ENCODE results near the gene FKBP8. TPM values are rescaled to one million over a fixed set of nuclear protein-coding genes. Genes with fewer than 3 reads are reported as not detected.

Gene FKBP8
- total RNA-seq, 2 donors from 2014 or later = 326 to 536 TPM

- DNase-seq (ENCODE audit: low spot score) = no peak
- no peak for TF ChIP-seq POLR2A (IDR thresholded peaks at IDR 0.05)
- no peak for TF ChIP-seq POLR2AphosphoS5 (IDR thresholded peaks at IDR 0.05)
- TF ChIP-seq CTCF (IDR thresholded peaks at IDR 0.05) = no peak
- 69% methylated on average over 20 of the region's 20 CpGs for WGBS
- Histone ChIP-seq H3K4me3 (no peak overlapping the region), H3K27me3 (replicated peaks; ENCODE audit: insufficient read depth) (no peaks in the 10 kb centered on the region), H3K9me3 (no peaks in the 10 kb centered on the region), H3K36me3 (no peaks in the 10 kb centered on the region), H3K27ac (no peak overlapping the region), H3K4me1 (replicated peaks) (peaks cover 16% of the 10 kb centered on the region)
- intact Hi-C loops (cut with DNase I) = loop anchor here (5.0 kb wide), 1 partner anchor 42 kb away; no protein-coding TSS in a partner anchor
These were observed 39.1 kb downstream of the FKBP8 start for GRCh38 chr19:18503971-18504885.

- H3K9me3 ChIP-seq = no peaks in the 10 kb centered on the region
- TF ChIP-seq POLR2A (IDR thresholded peaks at IDR 0.05) (no peak), CTCF (IDR thresholded peaks at IDR 0.05) (no peak)
- intact Hi-C loops (cut with DNase I) = loop anchor here (5.0 kb wide), 1 partner anchor 41 kb away; no protein-coding TSS in a partner anchor
- peaks cover 16% of the 10 kb centered on the region for H3K4me1 ChIP-seq (replicated peaks)
- no peak overlapping the region for H3K27ac ChIP-seq
- H3K4me3 ChIP-seq = no peak overlapping the region
- no peaks in the 10 kb centered on the region for H3K27me3 ChIP-seq (replicated peaks; ENCODE audit: insufficient read depth)
- DNase-seq (ENCODE audit: low spot score) = no peak
- H3K36me3 ChIP-seq = no peaks in the 10 kb centered on the region
- 56% methylated on average over 15 of the region's 15 CpGs for WGBS
These were observed 39.9 kb downstream of the FKBP8 start for GRCh38 chr19:18503337-18503970.

- 36% methylated on average over 17 of the region's 17 CpGs for WGBS
- Histone ChIP-seq H3K4me3 (no peak overlapping the region), H3K27me3 (replicated peaks; ENCODE audit: insufficient read depth) (no peaks in the 10 kb centered on the region), H3K27ac (no peak overlapping the region), H3K36me3 (no peaks in the 10 kb centered on the region), H3K4me1 (replicated peaks) (peaks cover 16% of the 10 kb centered on the region), H3K9me3 (no peaks in the 10 kb centered on the region)
- intact Hi-C loops (cut with DNase I) = loop anchor here (5.0 kb wide), 1 partner anchor 40 kb away; no protein-coding TSS in a partner anchor
- no peak for TF ChIP-seq POLR2AphosphoS5 (IDR thresholded peaks at IDR 0.05)
- TF ChIP-seq POLR2A (IDR thresholded peaks at IDR 0.05) = no peak
- no peak for TF ChIP-seq CTCF (IDR thresholded peaks at IDR 0.05)
- DNase-seq (ENCODE audit: low spot score) = no peak
These were observed 40.6 kb downstream of the FKBP8 start for GRCh38 chr19:18502638-18503294.

- no peaks in the 10 kb centered on the region for H3K9me3 ChIP-seq
- no peak for DNase-seq (ENCODE audit: low spot score)
- TF ChIP-seq CTCF (IDR thresholded peaks at IDR 0.05) = no peak
- no peak for TF ChIP-seq POLR2A (IDR thresholded peaks at IDR 0.05)
- TF ChIP-seq POLR2AphosphoS5 (IDR thresholded peaks at IDR 0.05) = no peak
- H3K36me3 ChIP-seq = no peaks in the 10 kb centered on the region
- no peaks in the 10 kb centered on the region for H3K27me3 ChIP-seq (replicated peaks; ENCODE audit: insufficient read depth)
- peaks cover 15% of the 10 kb centered on the region for H3K4me1 ChIP-seq (replicated peaks)
- 77% methylated on average over 7 of the region's 7 CpGs for WGBS
- intact Hi-C loops (cut with DNase I) = loop anchor here (5.0 kb wide), 1 partner anchor 40 kb away; no protein-coding TSS in a partner anchor
- H3K27ac ChIP-seq = no peak overlapping the region
- no peak overlapping the region for H3K4me3 ChIP-seq
These were observed 41.1 kb downstream of the FKBP8 start for GRCh38 chr19:18502246-18502637.

All from prostate gland (tissue), 2 donors.